GM23338 (cell line): Measurements from ENCODE around the gene ACTR6. TPM values are rescaled to one million over a fixed set of nuclear protein-coding genes. Genes with fewer than 3 reads are reported as not detected.
"Not testable (repeated sequence)": the region's sequence is repeated elsewhere in the genome, so short reads cannot be mapped to it uniquely, and the experiment has no call there.

Experiments
- ATAC-seq: fragments of 200-7000 bp; cut with Tn5 transposase; 3 replicates; pipeline ENCODE4 v1.9.1; 2020
- DNase-seq: peaks from one replicate; pipeline ENCODE4 v3.0.0-alpha.2; 2015; ENCODE audit warnings: low spot score
- H2AFZ ChIP-seq: fragments of 200-600 bp; sonication (generic); 2 replicates; pipeline ENCODE4 v1.8.0; 2016; ENCODE audit warnings: antibody characterized with exemption, mild to moderate bottlenecking, moderate library complexity
- H3F3A ChIP-seq: fragments of 200-600 bp; sonication (generic); replicated peaks from 2 replicates; pipeline ENCODE4 v1.8.0; 2017; ENCODE audit warnings: antibody characterized with exemption, mixed run types, low read depth
- H3K27ac ChIP-seq: fragments of 200-600 bp; sonication (generic); 2 replicates; pipeline ENCODE4 v1.6.1; 2016; ENCODE audit warnings: low read depth
- H3K27me3 ChIP-seq: fragments of 200-600 bp; sonication (generic); 2 replicates; pipeline ENCODE4 v1.8.0; 2016; ENCODE audit warnings: mild to moderate bottlenecking, mixed run types, moderate library complexity; ENCODE audit not compliant: insufficient read depth
- H3K36me3 ChIP-seq: fragments of 200-600 bp; sonication (generic); 2 replicates; pipeline ENCODE4 v1.8.0; 2016; ENCODE audit warnings: mild to moderate bottlenecking; ENCODE audit not compliant: insufficient read depth
- H3K4me1 ChIP-seq: fragments of 200-600 bp; sonication (generic); 2 replicates; pipeline ENCODE4 v1.8.0; 2016; ENCODE audit warnings: mild to moderate bottlenecking, moderate library complexity; ENCODE audit not compliant: insufficient read depth
- H3K4me2 ChIP-seq: fragments of 200-600 bp; sonication (generic); 2 replicates; pipeline ENCODE4 v1.7.1; 2017; ENCODE audit warnings: mixed run types
- H3K4me3 ChIP-seq: fragments of 200-600 bp; sonication (generic); 2 replicates; pipeline ENCODE4 v1.6.1; 2016; ENCODE audit warnings: mixed run types
- H3K79me2 ChIP-seq: fragments of 200-600 bp; sonication (generic); replicated peaks from 2 replicates; pipeline ENCODE4 v1.8.0; 2017; ENCODE audit warnings: mild to moderate bottlenecking; ENCODE audit not compliant: insufficient read depth
- H3K9me2 ChIP-seq: fragments of 200-600 bp; sonication (generic); 2 replicates; pipeline ENCODE4 v1.8.0; 2017; ENCODE audit not compliant: insufficient read depth
- H4K20me1 ChIP-seq: fragments of 200-600 bp; sonication (generic); replicated peaks from 2 replicates; pipeline ENCODE4 v1.8.0; 2017; ENCODE audit warnings: mild to moderate bottlenecking; ENCODE audit not compliant: insufficient read depth
- H3K27ac Mint-ChIP-seq: 2 replicates; pipeline ENCODE4 v1.8.0; 2020; ENCODE audit warnings: inconsistent platforms, mild to moderate bottlenecking, moderate library complexity, mixed read lengths
- H3K27me3 Mint-ChIP-seq: 3 replicates; pipeline ENCODE4 v1.8.0; 2022; ENCODE audit warnings: low read depth, mild to moderate bottlenecking, moderate library complexity, mixed read lengths, inconsistent platforms; ENCODE audit not compliant: insufficient read depth, poor library complexity
- H3K36me3 Mint-ChIP-seq: 3 replicates; pipeline ENCODE4 v1.8.0; 2021; ENCODE audit warnings: low read depth, mild to moderate bottlenecking, inconsistent platforms, moderate library complexity, mixed read lengths
- H3K4me1 Mint-ChIP-seq: 3 replicates; pipeline ENCODE4 v1.8.0; 2020; ENCODE audit warnings: mild to moderate bottlenecking, inconsistent platforms, mixed read lengths
- H3K4me3 Mint-ChIP-seq: 3 replicates; pipeline ENCODE4 v1.8.0; 2021; ENCODE audit warnings: moderate library complexity, mild to moderate bottlenecking, inconsistent platforms, mixed read lengths
- H3K9me3 Mint-ChIP-seq: 3 replicates; pipeline ENCODE4 v1.8.0; 2020; ENCODE audit warnings: moderate library complexity, mild to moderate bottlenecking, inconsistent platforms, mixed read lengths
- polyA plus RNA-seq: library from polyadenylated mRNA; unstranded; fragments of >200 nt; fragmentation: Nextera tagmentation; extraction: Ambion mirVana; gene quantifications from 2 replicates; pipeline ENCODE4 v1.2.1, GENCODE V29; 2016
- total RNA-seq: library from RNA; depleted of rRNA; stranded (reverse); fragments of >200 nt; shearing (Covaris generic); gene quantifications from 2 replicates; pipeline ENCODE4 v1.2.3, GENCODE V29; 2014
- TF ChIP-seq, protein P1 (sequence below): IDR thresholded peaks from one replicate; pipeline ENCODE4 v1.6.1; 2018; ENCODE audit warnings: antibody characterized with exemption; ENCODE audit not compliant: unreplicated experiment
- TF ChIP-seq, protein P2 (sequence below): fragments of 250-450 bp; sonication (Bioruptor Pico); IDR thresholded peaks from 2 replicates; pipeline ENCODE4 v1.5.0; 2020; ENCODE audit warnings: mild to moderate bottlenecking, moderate library complexity

The ACTR6 gene
- total and polyA plus RNA-seq, 2 experiments from 2014 or later, result 30.1 to 42.5 TPM

DNA sequence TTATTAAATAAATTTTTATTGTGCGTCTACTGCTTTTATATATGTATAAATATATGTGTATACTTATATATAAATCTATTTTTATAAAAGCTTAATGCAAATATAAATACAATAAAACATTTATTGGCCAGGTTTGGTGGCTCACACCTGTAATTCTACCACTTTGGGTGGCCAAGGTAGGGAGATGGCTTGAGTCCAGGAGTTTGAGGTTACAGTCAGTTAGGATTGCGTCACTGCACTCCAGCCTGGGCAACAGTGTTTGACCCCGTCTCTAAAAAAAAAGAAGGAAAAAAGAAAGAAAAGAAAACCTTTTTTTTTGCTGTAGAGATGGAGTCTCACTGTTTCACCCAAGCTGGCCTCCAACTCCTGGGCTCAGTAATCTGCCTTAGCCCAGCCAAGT, 20.9 kb downstream of the ACTR6 start (continued):
- TF ChIP-seq, protein P1, sequence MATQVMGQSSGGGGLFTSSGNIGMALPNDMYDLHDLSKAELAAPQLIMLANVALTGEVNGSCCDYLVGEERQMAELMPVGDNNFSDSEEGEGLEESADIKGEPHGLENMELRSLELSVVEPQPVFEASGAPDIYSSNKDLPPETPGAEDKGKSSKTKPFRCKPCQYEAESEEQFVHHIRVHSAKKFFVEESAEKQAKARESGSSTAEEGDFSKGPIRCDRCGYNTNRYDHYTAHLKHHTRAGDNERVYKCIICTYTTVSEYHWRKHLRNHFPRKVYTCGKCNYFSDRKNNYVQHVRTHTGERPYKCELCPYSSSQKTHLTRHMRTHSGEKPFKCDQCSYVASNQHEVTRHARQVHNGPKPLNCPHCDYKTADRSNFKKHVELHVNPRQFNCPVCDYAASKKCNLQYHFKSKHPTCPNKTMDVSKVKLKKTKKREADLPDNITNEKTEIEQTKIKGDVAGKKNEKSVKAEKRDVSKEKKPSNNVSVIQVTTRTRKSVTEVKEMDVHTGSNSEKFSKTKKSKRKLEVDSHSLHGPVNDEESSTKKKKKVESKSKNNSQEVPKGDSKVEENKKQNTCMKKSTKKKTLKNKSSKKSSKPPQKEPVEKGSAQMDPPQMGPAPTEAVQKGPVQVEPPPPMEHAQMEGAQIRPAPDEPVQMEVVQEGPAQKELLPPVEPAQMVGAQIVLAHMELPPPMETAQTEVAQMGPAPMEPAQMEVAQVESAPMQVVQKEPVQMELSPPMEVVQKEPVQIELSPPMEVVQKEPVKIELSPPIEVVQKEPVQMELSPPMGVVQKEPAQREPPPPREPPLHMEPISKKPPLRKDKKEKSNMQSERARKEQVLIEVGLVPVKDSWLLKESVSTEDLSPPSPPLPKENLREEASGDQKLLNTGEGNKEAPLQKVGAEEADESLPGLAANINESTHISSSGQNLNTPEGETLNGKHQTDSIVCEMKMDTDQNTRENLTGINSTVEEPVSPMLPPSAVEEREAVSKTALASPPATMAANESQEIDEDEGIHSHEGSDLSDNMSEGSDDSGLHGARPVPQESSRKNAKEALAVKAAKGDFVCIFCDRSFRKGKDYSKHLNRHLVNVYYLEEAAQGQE, result no peak
- TF ChIP-seq, protein P2, sequence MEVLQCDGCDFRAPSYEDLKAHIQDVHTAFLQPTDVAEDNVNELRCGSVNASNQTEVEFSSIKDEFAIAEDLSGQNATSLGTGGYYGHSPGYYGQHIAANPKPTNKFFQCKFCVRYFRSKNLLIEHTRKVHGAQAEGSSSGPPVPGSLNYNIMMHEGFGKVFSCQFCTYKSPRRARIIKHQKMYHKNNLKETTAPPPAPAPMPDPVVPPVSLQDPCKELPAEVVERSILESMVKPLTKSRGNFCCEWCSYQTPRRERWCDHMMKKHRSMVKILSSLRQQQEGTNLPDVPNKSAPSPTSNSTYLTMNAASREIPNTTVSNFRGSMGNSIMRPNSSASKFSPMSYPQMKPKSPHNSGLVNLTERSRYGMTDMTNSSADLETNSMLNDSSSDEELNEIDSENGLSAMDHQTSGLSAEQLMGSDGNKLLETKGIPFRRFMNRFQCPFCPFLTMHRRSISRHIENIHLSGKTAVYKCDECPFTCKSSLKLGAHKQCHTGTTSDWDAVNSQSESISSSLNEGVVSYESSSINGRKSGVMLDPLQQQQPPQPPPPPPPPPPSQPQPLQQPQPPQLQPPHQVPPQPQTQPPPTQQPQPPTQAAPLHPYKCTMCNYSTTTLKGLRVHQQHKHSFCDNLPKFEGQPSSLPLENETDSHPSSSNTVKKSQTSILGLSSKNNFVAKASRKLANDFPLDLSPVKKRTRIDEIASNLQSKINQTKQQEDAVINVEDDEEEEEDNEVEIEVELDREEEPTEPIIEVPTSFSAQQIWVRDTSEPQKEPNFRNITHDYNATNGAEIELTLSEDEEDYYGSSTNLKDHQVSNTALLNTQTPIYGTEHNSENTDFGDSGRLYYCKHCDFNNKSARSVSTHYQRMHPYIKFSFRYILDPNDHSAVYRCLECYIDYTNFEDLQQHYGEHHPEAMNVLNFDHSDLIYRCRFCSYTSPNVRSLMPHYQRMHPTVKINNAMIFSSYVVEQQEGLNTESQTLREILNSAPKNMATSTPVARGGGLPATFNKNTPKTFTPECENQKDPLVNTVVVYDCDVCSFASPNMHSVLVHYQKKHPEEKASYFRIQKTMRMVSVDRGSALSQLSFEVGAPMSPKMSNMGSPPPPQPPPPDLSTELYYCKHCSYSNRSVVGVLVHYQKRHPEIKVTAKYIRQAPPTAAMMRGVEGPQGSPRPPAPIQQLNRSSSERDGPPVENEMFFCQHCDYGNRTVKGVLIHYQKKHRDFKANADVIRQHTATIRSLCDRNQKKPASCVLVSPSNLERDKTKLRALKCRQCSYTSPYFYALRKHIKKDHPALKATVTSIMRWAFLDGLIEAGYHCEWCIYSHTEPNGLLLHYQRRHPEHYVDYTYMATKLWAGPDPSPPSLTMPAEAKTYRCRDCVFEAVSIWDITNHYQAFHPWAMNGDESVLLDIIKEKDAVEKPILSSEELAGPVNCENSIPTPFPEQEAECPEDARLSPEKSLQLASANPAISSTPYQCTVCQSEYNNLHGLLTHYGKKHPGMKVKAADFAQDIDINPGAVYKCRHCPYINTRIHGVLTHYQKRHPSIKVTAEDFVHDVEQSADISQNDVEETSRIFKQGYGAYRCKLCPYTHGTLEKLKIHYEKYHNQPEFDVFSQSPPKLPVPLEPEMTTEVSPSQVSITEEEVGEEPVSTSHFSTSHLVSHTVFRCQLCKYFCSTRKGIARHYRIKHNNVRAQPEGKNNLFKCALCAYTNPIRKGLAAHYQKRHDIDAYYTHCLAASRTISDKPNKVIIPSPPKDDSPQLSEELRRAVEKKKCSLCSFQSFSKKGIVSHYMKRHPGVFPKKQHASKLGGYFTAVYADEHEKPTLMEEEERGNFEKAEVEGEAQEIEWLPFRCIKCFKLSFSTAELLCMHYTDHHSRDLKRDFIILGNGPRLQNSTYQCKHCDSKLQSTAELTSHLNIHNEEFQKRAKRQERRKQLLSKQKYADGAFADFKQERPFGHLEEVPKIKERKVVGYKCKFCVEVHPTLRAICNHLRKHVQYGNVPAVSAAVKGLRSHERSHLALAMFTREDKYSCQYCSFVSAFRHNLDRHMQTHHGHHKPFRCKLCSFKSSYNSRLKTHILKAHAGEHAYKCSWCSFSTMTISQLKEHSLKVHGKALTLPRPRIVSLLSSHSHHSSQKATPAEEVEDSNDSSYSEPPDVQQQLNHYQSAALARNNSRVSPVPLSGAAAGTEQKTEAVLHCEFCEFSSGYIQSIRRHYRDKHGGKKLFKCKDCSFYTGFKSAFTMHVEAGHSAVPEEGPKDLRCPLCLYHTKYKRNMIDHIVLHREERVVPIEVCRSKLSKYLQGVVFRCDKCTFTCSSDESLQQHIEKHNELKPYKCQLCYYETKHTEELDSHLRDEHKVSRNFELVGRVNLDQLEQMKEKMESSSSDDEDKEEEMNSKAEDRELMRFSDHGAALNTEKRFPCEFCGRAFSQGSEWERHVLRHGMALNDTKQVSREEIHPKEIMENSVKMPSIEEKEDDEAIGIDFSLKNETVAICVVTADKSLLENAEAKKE (CRISPR knock-in tag), result no peak

DNA sequence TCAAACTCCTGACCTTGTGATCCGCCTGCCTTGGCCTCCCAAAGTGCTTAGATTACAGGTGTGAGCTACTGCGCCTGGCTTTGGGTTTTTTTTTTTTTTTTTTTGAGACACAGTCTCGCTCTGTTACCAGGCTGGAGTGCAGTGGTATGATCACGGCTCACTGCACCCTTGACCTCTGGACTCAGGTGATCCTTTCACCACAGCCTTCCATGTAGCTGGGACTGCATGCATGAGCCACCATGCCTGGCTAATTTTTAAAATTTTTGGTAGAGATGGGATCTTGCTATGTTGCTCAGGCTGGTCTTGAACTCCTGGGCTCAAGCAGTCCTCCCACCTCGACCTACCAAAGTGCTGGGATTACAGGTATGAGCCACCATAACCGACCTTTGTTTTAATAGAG, 21.6 kb downstream of the ACTR6 start:
- H4K20me1 ChIP-seq, ATAC-seq, DNase-seq: not testable (repeated sequence)

More for the DNA sequence above, 21.6 kb downstream of the ACTR6 start:
- not testable (repeated sequence) for H3K4me3 ChIP-seq, H3K9me2 ChIP-seq, H3K79me2 ChIP-seq, H3F3A ChIP-seq, H3K4me1 ChIP-seq, H3K27ac Mint-ChIP-seq, H3K9me3 Mint-ChIP-seq, H3K4me1 Mint-ChIP-seq, H3K4me2 ChIP-seq, H3K27me3 ChIP-seq, H3K27me3 Mint-ChIP-seq, H3K27ac ChIP-seq, H2AFZ ChIP-seq, H3K4me3 Mint-ChIP-seq
- H3K36me3 ChIP-seq, result peaks cover 27% of the 10 kb centered on the region; the same call in 1 of the 2 replicates
- H3K36me3 Mint-ChIP-seq, result peaks cover 34% of the 10 kb centered on the region; the same call in 2 of the 3 replicates
